ENCODE results near the gene MED17. TPM values are rescaled to one million over a fixed set of nuclear protein-coding genes. Genes with fewer than 3 reads are reported as not detected.
A peak's percentile ranks its signal among the peaks of the same experiment; 100 is the strongest.

The MED17 gene
- polyA plus RNA-seq, 1 donor from 2014 or later, result 25.8 TPM

GRCh38 chr11:93817426-93818348 lies 33.6 kb downstream of the MED17 start:
- Mint-ChIP-seq H3K9me3 (no peaks in the 10 kb centered on the region), H3K4me3 (no peak overlapping the region), H3K27ac (no peak overlapping the region), H3K27me3 (no peaks in the 10 kb centered on the region), H3K36me3 (peaks cover 2% of the 10 kb centered on the region), H3K4me1 (peaks cover 0 to 3% (median 0%) of the 10 kb centered on the region in 3 donors)

- Mint-ChIP-seq H3K4me3 (no peak overlapping the region), H3K9me3 (no peaks in the 10 kb centered on the region), H3K27ac (peak overlapping the region in 1 of 3 donors; percentile 12), H3K27me3 (no peaks in the 10 kb centered on the region), H3K36me3 (peaks cover 2% of the 10 kb centered on the region), H3K4me1 (peaks cover 0 to 3% (median 0%) of the 10 kb centered on the region in 3 donors)
Observed at GRCh38 chr11:93819966-93820695, 36.0 kb downstream of the MED17 start.

- Mint-ChIP-seq H3K4me1 (peaks cover 0 to 3% (median 0%) of the 10 kb centered on the region in 3 donors), H3K9me3 (no peaks in the 10 kb centered on the region), H3K27ac (no peak overlapping the region), H3K27me3 (no peaks in the 10 kb centered on the region), H3K4me3 (no peak overlapping the region), H3K36me3 (peaks cover 2% of the 10 kb centered on the region)
Observed at GRCh38 chr11:93820847-93821246, 36.8 kb downstream of the MED17 start.

- H3K4me1 Mint-ChIP-seq, result peaks cover 0 to 3% (median 0%) of the 10 kb centered on the region in 3 donors
- no peaks in the 10 kb centered on the region for H3K27me3 Mint-ChIP-seq
- no peaks in the 10 kb centered on the region for H3K9me3 Mint-ChIP-seq
- no peak overlapping the region for H3K27ac Mint-ChIP-seq
- no peak overlapping the region for H3K4me3 Mint-ChIP-seq
- peaks cover 3% of the 10 kb centered on the region for H3K36me3 Mint-ChIP-seq
Observed at GRCh38 chr11:93821617-93822016, 37.5 kb downstream of the MED17 start.

- Mint-ChIP-seq H3K27ac (no peak overlapping the region), H3K27me3 (no peaks in the 10 kb centered on the region), H3K4me1 (peaks cover 0 to 3% (median 0%) of the 10 kb centered on the region in 3 donors), H3K36me3 (peaks cover 4% of the 10 kb centered on the region), H3K4me3 (no peak overlapping the region), H3K9me3 (no peaks in the 10 kb centered on the region)
Observed at GRCh38 chr11:93822359-93822758, 38.3 kb downstream of the MED17 start.

- Mint-ChIP-seq H3K9me3 (no peaks in the 10 kb centered on the region), H3K4me1 (no peaks in the 10 kb centered on the region), H3K27me3 (no peaks in the 10 kb centered on the region), H3K27ac (no peak overlapping the region), H3K4me3 (peak overlapping the region in 1 of 4 donors; percentile 56), H3K36me3 (peaks cover 4% of the 10 kb centered on the region)
Observed at GRCh38 chr11:93823210-93823609, 39.1 kb downstream of the MED17 start.

- no peak overlapping the region for H3K4me3 Mint-ChIP-seq
- H3K36me3 Mint-ChIP-seq, result peaks cover 2% of the 10 kb centered on the region
- no peak overlapping the region for H3K27ac Mint-ChIP-seq
- H3K27me3 Mint-ChIP-seq, result no peaks in the 10 kb centered on the region
- no peaks in the 10 kb centered on the region for H3K4me1 Mint-ChIP-seq
- no peaks in the 10 kb centered on the region for H3K9me3 Mint-ChIP-seq
Observed at GRCh38 chr11:93827363-93827762, 43.3 kb downstream of the MED17 start.

GRCh38 chr11:93829598-93829997 lies 45.5 kb downstream of the MED17 start:
- Mint-ChIP-seq H3K36me3 (peaks cover 2% of the 10 kb centered on the region), H3K9me3 (peaks cover 0 to 4% (median 0%) of the 10 kb centered on the region in 3 donors), H3K27me3 (no peaks in the 10 kb centered on the region), H3K4me1 (no peaks in the 10 kb centered on the region), H3K27ac (no peak overlapping the region), H3K4me3 (no peak overlapping the region)

- Mint-ChIP-seq H3K27me3 (no peaks in the 10 kb centered on the region), H3K9me3 (peaks cover 0 to 4% (median 0%) of the 10 kb centered on the region in 3 donors), H3K4me1 (no peaks in the 10 kb centered on the region), H3K36me3 (peaks cover 2% of the 10 kb centered on the region), H3K4me3 (no peak overlapping the region), H3K27ac (no peak overlapping the region)
Observed at GRCh38 chr11:93831343-93832127, 47.5 kb downstream of the MED17 start.

- Mint-ChIP-seq H3K36me3 (no peaks in the 10 kb centered on the region), H3K4me1 (no peaks in the 10 kb centered on the region), H3K9me3 (peaks cover 0 to 4% (median 0%) of the 10 kb centered on the region in 3 donors), H3K27ac (no peak overlapping the region), H3K4me3 (no peak overlapping the region), H3K27me3 (no peaks in the 10 kb centered on the region)
Observed at GRCh38 chr11:93832780-93833179, 48.7 kb downstream of the MED17 start.

GRCh38 chr11:93838967-93839366 lies 54.9 kb downstream of the MED17 start:
- Mint-ChIP-seq H3K4me3 (no peak overlapping the region), H3K36me3 (no peaks in the 10 kb centered on the region), H3K27me3 (peaks cover 2% of the 10 kb centered on the region), H3K9me3 (peaks cover 0 to under 1% (median 0%) of the 10 kb centered on the region in 3 donors), H3K27ac (no peak overlapping the region), H3K4me1 (no peaks in the 10 kb centered on the region)

- no peak overlapping the region for H3K27ac Mint-ChIP-seq
- H3K4me1 Mint-ChIP-seq, result no peaks in the 10 kb centered on the region
- peaks cover 2% of the 10 kb centered on the region for H3K27me3 Mint-ChIP-seq
- H3K4me3 Mint-ChIP-seq, result no peak overlapping the region
- no peaks in the 10 kb centered on the region for H3K9me3 Mint-ChIP-seq
- H3K36me3 Mint-ChIP-seq, result no peaks in the 10 kb centered on the region
Observed at GRCh38 chr11:93840180-93840579, 56.1 kb downstream of the MED17 start.

- Mint-ChIP-seq H3K27me3 (peaks cover 2% of the 10 kb centered on the region), H3K27ac (no peak overlapping the region), H3K4me3 (no peak overlapping the region), H3K36me3 (no peaks in the 10 kb centered on the region), H3K4me1 (no peaks in the 10 kb centered on the region), H3K9me3 (no peaks in the 10 kb centered on the region)
Observed at GRCh38 chr11:93840981-93841380, 56.9 kb downstream of the MED17 start.

GRCh38 chr11:93841446-93841845 lies 57.4 kb downstream of the MED17 start:
- Mint-ChIP-seq H3K4me3 (no peak overlapping the region), H3K36me3 (no peaks in the 10 kb centered on the region), H3K27ac (no peak overlapping the region), H3K27me3 (peaks cover 2% of the 10 kb centered on the region), H3K9me3 (no peaks in the 10 kb centered on the region), H3K4me1 (no peaks in the 10 kb centered on the region)

GRCh38 chr11:93842034-93842433 lies 58.0 kb downstream of the MED17 start:
- Mint-ChIP-seq H3K27me3 (peaks cover 2% of the 10 kb centered on the region), H3K4me3 (no peak overlapping the region), H3K4me1 (no peaks in the 10 kb centered on the region), H3K9me3 (no peaks in the 10 kb centered on the region), H3K27ac (peak overlapping the region in 1 of 3 donors; percentile 8), H3K36me3 (no peaks in the 10 kb centered on the region)

Data from IgD-negative memory B cell (primary cell).